GM23248 (cell line): ENCODE results near the gene WDR89.

Experiments used
- EZH2 ChIP-seq: fragments of 200-600 bp; sonication (generic); IDR thresholded peaks from 2 replicates; pipeline ENCODE4 v1.6.1; 2018; ENCODE audit warnings: antibody characterized with exemption, mild to moderate bottlenecking; ENCODE audit not compliant: insufficient read depth, poor library complexity, severe bottlenecking
- EZH2phosphoT487 ChIP-seq: fragments of 200-600 bp; sonication (generic); IDR thresholded peaks from 2 replicates; pipeline ENCODE4 v1.6.1; 2018; ENCODE audit warnings: antibody characterized with exemption, moderate library complexity, mild to moderate bottlenecking, low read depth; ENCODE audit not compliant: insufficient read depth

- TF ChIP-seq EZH2 (no peak), EZH2phosphoT487 (no peak)
These were observed 549 bp upstream of the WDR89 start for GRCh38 chr14:63642229-63642611.
